Activated T-helper 2 cell treated with anti-CD3 and anti-CD28 coated beads, Interferon-gamma antibody, Interleukin-2, Interleukin-4, amounts not matched to agents 10 μg/mL and 5 μg/mL and 100 μg/mL, durations not matched to agents 14 hours and 24 hours and 36 hours (primary cell): ENCODE results near the gene TMPRSS6. TPM values are rescaled to one million over a fixed set of nuclear protein-coding genes. Genes with fewer than 3 reads are reported as not detected.

Experiments used
- DNase-seq: peaks from one replicate; pipeline ENCODE4 v3.0.0; 2021; ENCODE audit warnings: low spot score
- H3K27ac Mint-ChIP-seq: one replicate; pipeline ENCODE4 v1.8.0; 2021; ENCODE audit warnings: mixed read lengths
- H3K27me3 Mint-ChIP-seq: one replicate; pipeline ENCODE4 v1.8.0; 2021; ENCODE audit warnings: low read depth, mixed read lengths
- H3K36me3 Mint-ChIP-seq: one replicate; pipeline ENCODE4 v1.8.0; 2021; ENCODE audit warnings: low read depth, mixed read lengths
- H3K4me1 Mint-ChIP-seq: one replicate; pipeline ENCODE4 v1.8.0; 2021; ENCODE audit warnings: low read depth, mixed read lengths
- H3K4me3 Mint-ChIP-seq: one replicate; pipeline ENCODE4 v1.8.0; 2021; ENCODE audit warnings: low read depth, mild to moderate bottlenecking, moderate library complexity, mixed read lengths
- H3K9me3 Mint-ChIP-seq: one replicate; pipeline ENCODE4 v1.8.0; 2021; ENCODE audit warnings: mixed read lengths
- intact Hi-C: fragments of 100-400 bp; cut with micrococcal nuclease; formaldehyde crosslinking; loops from one replicate; pipeline ENCODE4 v1.15.1; 2023
- total RNA-seq: library from RNA; stranded (reverse); gene quantifications from 2 replicates; pipeline ENCODE4 v1.2.3, GENCODE V29; 2022

The TMPRSS6 gene
- total RNA-seq, 1 donor from 2014 or later, result 9.2 TPM

DNA sequence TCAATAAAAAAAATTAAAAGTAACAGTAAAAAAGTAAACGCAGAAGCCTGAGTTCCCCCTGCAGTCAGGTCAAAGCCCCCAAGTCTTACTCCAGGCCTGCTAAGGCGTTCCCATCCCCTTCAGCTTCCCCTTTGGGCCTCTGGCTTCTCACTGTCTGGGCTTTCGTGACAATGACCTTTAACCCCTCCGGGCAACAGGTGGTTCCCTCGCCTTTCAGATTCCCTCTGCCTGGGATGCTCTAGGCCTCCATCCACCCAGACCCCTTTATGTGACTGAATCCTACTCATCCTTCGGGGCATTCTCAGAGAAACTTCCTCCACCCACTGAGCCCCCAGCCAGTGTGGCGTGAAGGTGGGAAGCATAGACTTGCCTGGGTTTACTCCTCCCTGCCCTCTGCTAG, 82.0 kb downstream of the TMPRSS6 start:
- H3K27ac Mint-ChIP-seq, result no peak overlapping the region
- no peak overlapping the region for H3K4me3 Mint-ChIP-seq
- H3K36me3 Mint-ChIP-seq, result peaks cover 8% of the 10 kb centered on the region
- no peaks in the 10 kb centered on the region for H3K27me3 Mint-ChIP-seq
- H3K4me1 Mint-ChIP-seq, result peaks cover 3% of the 10 kb centered on the region
- DNase-seq, result no peak
- no peaks in the 10 kb centered on the region for H3K9me3 Mint-ChIP-seq
- intact Hi-C loops, result no loop called here

GRCh38 chr22:37026325-37026724, 83.2 kb downstream of the TMPRSS6 start:
- Mint-ChIP-seq H3K27ac (no peak overlapping the region), H3K36me3 (peaks cover 8% of the 10 kb centered on the region), H3K4me1 (peaks cover 8% of the 10 kb centered on the region), H3K9me3 (no peaks in the 10 kb centered on the region), H3K27me3 (no peaks in the 10 kb centered on the region), H3K4me3 (no peak overlapping the region)
- DNase-seq, result no peak
- intact Hi-C loops, result no loop called here

GRCh38 chr22:37025500-37026070, 83.9 kb downstream of the TMPRSS6 start:
- Mint-ChIP-seq H3K27me3 (no peaks in the 10 kb centered on the region), H3K4me1 (peaks cover 10% of the 10 kb centered on the region), H3K9me3 (no peaks in the 10 kb centered on the region), H3K4me3 (no peak overlapping the region), H3K36me3 (peaks cover 8% of the 10 kb centered on the region), H3K27ac (no peak overlapping the region)
- DNase-seq, result no peak
- intact Hi-C loops, result no loop called here

DNA sequence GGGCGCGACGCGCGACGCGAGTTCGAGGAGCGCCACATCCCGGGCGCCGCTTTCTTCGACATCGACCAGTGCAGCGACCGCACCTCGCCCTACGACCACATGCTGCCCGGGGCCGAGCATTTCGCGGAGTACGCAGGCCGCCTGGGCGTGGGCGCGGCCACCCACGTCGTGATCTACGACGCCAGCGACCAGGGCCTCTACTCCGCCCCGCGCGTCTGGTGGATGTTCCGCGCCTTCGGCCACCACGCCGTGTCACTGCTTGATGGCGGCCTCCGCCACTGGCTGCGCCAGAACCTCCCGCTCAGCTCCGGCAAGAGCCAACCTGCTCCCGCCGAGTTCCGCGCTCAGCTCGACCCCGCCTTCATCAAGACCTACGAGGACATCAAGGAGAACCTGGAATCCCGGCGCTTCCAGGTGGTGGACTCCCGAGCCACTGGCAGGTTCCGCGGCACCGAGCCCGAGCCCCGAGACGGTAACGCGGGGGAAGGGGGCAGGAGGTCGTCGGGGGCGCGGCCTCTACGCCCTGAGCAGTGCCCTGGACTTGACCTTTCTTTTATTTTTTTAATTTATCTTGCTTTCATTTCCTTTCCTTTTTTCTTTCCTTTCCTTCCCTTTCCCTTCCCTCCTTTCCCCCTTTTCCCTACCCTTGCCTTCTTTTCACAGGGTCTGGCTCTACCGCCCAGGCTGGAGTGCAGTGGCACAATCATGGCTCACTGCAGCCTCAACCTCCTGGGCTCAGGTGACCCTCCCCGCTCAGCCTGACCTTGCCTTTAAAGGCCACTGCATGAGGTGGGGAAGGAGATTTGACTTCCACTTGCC, 85.0 kb downstream of the TMPRSS6 start:
- Mint-ChIP-seq H3K9me3 (no peaks in the 10 kb centered on the region), H3K36me3 (peaks cover 10% of the 10 kb centered on the region), H3K27ac (no peak overlapping the region), H3K4me1 (peaks cover 10% of the 10 kb centered on the region), H3K4me3 (no peak overlapping the region), H3K27me3 (no peaks in the 10 kb centered on the region)
- DNase-seq, result no peak
- intact Hi-C loops, result no loop called here

- Mint-ChIP-seq H3K9me3 (no peaks in the 10 kb centered on the region), H3K4me1 (peaks cover 10% of the 10 kb centered on the region), H3K36me3 (peaks cover 10% of the 10 kb centered on the region), H3K27ac (no peak overlapping the region), H3K4me3 (no peak overlapping the region), H3K27me3 (no peaks in the 10 kb centered on the region)
- intact Hi-C loops, result no loop called here
- DNase-seq, result no peak
Observed at GRCh38 chr22:37023743-37024338, 85.7 kb downstream of the TMPRSS6 start.

DNA sequence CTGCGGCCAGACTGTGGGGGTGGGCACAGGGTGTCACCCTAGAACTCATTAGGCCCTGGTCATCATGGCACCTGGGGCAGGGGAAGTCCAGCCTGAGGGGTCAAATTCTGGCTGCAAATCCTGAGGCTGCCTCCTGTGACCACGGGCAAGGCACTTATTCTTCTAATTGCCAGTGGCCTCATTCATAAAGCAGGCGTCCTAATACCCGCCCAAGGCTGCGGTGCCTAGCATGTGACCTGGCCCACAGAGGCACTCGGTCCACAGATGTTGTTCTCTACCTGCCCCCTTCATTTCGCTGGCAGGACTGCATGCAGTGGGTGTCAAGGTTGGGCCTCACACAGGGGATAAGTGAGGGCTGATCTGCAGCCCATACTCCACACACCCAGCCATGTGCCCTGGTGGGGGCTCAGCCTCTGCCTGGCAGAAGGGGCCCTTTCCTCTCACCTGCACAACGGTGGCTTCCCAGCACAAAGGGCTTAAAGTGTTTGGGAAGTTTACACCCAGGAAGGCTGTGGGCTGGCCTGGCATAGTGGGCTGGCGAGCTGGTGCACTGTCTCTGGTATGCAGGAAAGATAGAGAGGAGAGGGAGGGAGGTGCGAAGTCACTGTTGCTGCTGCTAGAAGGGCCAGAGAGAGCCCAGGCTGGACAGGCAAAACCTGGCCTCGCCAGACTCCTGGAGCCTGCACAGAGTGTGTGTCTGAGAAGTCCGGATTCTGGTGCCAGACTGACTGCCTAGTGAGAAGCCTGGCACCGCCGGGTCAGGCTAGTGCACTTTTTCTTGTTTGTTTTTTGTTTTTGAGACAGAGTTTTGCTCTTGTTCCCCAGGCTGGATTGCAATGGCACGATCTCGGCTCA, 86.8 kb downstream of the TMPRSS6 start:
- no peaks in the 10 kb centered on the region for H3K9me3 Mint-ChIP-seq

GRCh38 chr22:37021710-37022482, 87.6 kb downstream of the TMPRSS6 start:
- Mint-ChIP-seq H3K9me3 (no peaks in the 10 kb centered on the region), H3K36me3 (peaks cover 10% of the 10 kb centered on the region), H3K27me3 (no peaks in the 10 kb centered on the region), H3K4me1 (peaks cover 10% of the 10 kb centered on the region), H3K27ac (no peak overlapping the region), H3K4me3 (peak overlapping the region; percentile 74)
- DNase-seq, result peak; percentile 42
- intact Hi-C loops, result no loop called here

More for the DNA sequence above, 86.8 kb downstream of the TMPRSS6 start:
- H3K36me3 Mint-ChIP-seq, result peaks cover 10% of the 10 kb centered on the region
- DNase-seq, result no peak
- peaks cover 10% of the 10 kb centered on the region for H3K4me1 Mint-ChIP-seq
- no peak overlapping the region for H3K27ac Mint-ChIP-seq
- H3K27me3 Mint-ChIP-seq, result no peaks in the 10 kb centered on the region
- H3K4me3 Mint-ChIP-seq, result no peak overlapping the region
- intact Hi-C loops, result no loop called here

DNA sequence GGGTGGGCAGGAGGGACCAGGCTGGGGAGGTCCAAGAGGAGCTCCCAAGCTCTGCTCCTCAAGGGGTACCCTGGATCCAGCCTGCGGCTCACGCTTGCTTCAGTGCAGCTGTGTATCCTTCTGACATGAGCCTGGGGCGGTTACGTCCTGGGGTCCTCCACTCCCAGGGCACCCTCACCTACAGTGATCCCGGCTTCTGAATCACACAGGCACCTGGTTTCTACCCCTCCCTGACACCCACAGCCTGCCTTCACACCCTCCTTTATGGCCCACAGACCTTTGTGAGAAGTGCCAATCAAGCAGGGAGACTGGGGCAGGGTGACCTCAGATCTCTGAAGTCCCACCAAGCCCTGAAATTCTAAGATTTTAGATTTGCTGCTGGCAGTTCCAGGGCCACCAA, 88.5 kb downstream of the TMPRSS6 start:
- intact Hi-C loops, result no loop called here
- Mint-ChIP-seq H3K4me3 (no peak overlapping the region), H3K27me3 (no peaks in the 10 kb centered on the region), H3K36me3 (peaks cover 8% of the 10 kb centered on the region), H3K27ac (no peak overlapping the region), H3K4me1 (peaks cover 10% of the 10 kb centered on the region), H3K9me3 (no peaks in the 10 kb centered on the region)
- no peak for DNase-seq

- H3K4me3 Mint-ChIP-seq, result peak overlapping the region; percentile 90
- peaks cover 10% of the 10 kb centered on the region for H3K4me1 Mint-ChIP-seq
- intact Hi-C loops, result no loop called here
- H3K27me3 Mint-ChIP-seq, result no peaks in the 10 kb centered on the region
- DNase-seq, result no peak
- H3K27ac Mint-ChIP-seq, result peak overlapping the region; percentile 85
- H3K36me3 Mint-ChIP-seq, result peaks cover 8% of the 10 kb centered on the region
- no peaks in the 10 kb centered on the region for H3K9me3 Mint-ChIP-seq
Observed at GRCh38 chr22:37020192-37020479, 89.4 kb downstream of the TMPRSS6 start.

GRCh38 chr22:37019309-37020191, 90.0 kb downstream of the TMPRSS6 start, which contains the start of the genes MPST and TST:
Gene MPST, plus strand, starts transcription at chr22:37019742. Its CDS starts 95 bp downstream, at chr22:37019837.
Gene TST, minus strand, starts transcription at chr22:37019447. Its CDS starts 715 bp downstream, at chr22:37018732.
- Mint-ChIP-seq H3K36me3 (peaks cover 3% of the 10 kb centered on the region), H3K27me3 (no peaks in the 10 kb centered on the region), H3K4me3 (peak within 1 kb of the TSS; percentile 90), H3K27ac (peak within 1 kb of the TSS; percentile 85), H3K9me3 (no peaks in the 10 kb centered on the region), H3K4me1 (peaks cover 7% of the 10 kb centered on the region)
- peak; percentile 44 for DNase-seq
- intact Hi-C loops, result no loop called here

DNA sequence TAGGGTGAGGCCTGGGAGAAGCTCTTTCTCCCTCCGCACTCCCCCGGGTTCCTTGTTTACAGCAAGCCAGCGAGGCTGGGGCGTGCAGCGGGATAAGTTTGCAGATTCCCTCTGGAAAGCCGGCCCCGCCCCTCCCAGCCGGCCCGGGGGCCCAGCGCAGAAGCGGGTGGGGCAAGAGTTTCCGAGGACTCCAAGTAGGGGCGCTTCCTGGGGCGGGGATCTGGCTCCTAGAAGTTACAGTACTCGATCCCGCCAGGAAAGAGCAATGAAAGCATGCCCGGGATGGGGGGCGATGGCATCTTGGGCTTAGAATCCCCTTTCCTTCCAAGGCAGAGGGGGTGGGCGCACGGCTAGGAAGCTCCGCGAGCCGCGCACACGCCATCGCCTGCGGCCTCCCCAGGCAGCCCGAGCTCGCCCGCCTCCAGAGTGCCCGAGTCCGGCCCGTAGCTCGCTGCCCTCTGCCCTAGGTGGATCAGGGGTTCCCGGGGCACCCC, 90.7 kb downstream of the TMPRSS6 start:
- H3K4me1 Mint-ChIP-seq, result peaks cover 7% of the 10 kb centered on the region
- H3K27ac Mint-ChIP-seq, result peak overlapping the region; percentile 52
- DNase-seq, result no peak

More for the DNA sequence above, 90.7 kb downstream of the TMPRSS6 start:
- H3K9me3 Mint-ChIP-seq, result no peaks in the 10 kb centered on the region
- H3K27me3 Mint-ChIP-seq, result no peaks in the 10 kb centered on the region
- intact Hi-C loops, result no loop called here
- H3K36me3 Mint-ChIP-seq, result peaks cover 3% of the 10 kb centered on the region
- H3K4me3 Mint-ChIP-seq, result peak overlapping the region; percentile 86
